Umbilical cord (tissue), 2 donors: ENCODE data around the gene IGDCC3. TPM values are rescaled to one million over a fixed set of nuclear protein-coding genes. Genes with fewer than 3 reads are reported as not detected.

Experiments
- DNase-seq: peaks from one replicate; pipeline ENCODE4 v3.0.0-alpha.2; 2015; ENCODE audit warnings: low spot score
- total RNA-seq: library from RNA; depleted of rRNA; stranded (reverse); fragments of >200 nt; gene quantifications from one replicate; pipeline ENCODE4 v1.2.3, GENCODE V29; 2014; ENCODE audit warnings: low replicate concordance; ENCODE audit not compliant: insufficient read depth

Gene IGDCC3
- total RNA-seq, 1 donor from 2014 or later, result 2.6 TPM

GRCh38 chr15:65298731-65299130 lies 79.1 kb downstream of the IGDCC3 start:
- no peak for DNase-seq

GRCh38 chr15:65292938-65293518 lies 84.8 kb downstream of the IGDCC3 start:
- DNase-seq, result peak; percentile 28

GRCh38 chr15:65290228-65290627 lies 87.6 kb downstream of the IGDCC3 start:
- no peak for DNase-seq

GRCh38 chr15:65289261-65289854 lies 88.4 kb downstream of the IGDCC3 start:
- no peak for DNase-seq

- no peak for DNase-seq
Measured at GRCh38 chr15:65287520-65287855, 90.3 kb downstream of the IGDCC3 start.

- DNase-seq, result peak; percentile 93
Measured at GRCh38 chr15:65286704-65287519, 90.9 kb downstream of the IGDCC3 start, which contains the start of gene PARP16. Gene PARP16 (minus strand): TSS chr15:65286883. CDS start chr15:65286426, 457 bp downstream.

- no peak for DNase-seq
Measured at GRCh38 chr15:65286069-65286703, 91.6 kb downstream of the IGDCC3 start.

GRCh38 chr15:65285291-65286068 lies 92.3 kb downstream of the IGDCC3 start:
- peak; percentile 39 for DNase-seq

- no peak for DNase-seq
Measured at GRCh38 chr15:65278480-65278879, 99.3 kb downstream of the IGDCC3 start.

Other genes starting within 250 kb of the IGDCC3 start
- gene PDCD7, start 244.2 kb downstream of the IGDCC3 start, total RNA-seq, result 11.6 TPM
- gene CLPX, start 192.7 kb downstream of the IGDCC3 start, total RNA-seq, result 48.4 TPM
- 70.3 TPM for gene CILP, start 166.5 kb downstream of the IGDCC3 start, total RNA-seq
- 3.4 TPM for gene PARP16, start 91.1 kb downstream of the IGDCC3 start, total RNA-seq
- not detected for gene RNU5A-1, start 82.0 kb downstream of the IGDCC3 start, total RNA-seq
- gene RNU5B-1, start 73.3 kb downstream of the IGDCC3 start, total RNA-seq, result not detected
- 37.3 TPM for gene IGDCC4, start 44.9 kb upstream of the IGDCC3 start, total RNA-seq
- 28.2 TPM for gene DPP8, start 139.7 kb upstream of the IGDCC3 start, total RNA-seq
- gene HACD3, start 152.5 kb upstream of the IGDCC3 start, total RNA-seq, result 48.6 TPM
- 25.0 TPM for gene INTS14, start 233.1 kb upstream of the IGDCC3 start, total RNA-seq
- 8.7 TPM for gene SLC24A1, start 243.9 kb upstream of the IGDCC3 start, total RNA-seq